Measurements from ENCODE around the gene FOXP1.

Gene FOXP1

DNA sequence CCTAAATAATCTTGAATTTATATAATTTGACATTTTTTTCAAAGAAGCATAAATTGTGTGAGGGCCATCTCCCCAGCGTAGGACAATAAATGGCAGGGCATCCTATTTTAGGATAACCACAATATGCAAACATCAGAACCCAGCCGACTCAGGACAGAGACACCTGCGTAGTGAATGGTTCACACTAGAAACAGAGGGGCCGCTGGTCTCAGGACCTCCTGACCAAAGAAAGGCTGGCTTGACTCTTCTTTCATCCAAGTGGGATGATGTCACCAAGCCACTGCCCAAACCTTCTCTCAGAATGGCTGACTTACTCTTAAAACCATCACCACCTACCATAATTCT lies 162.1 kb downstream of the FOXP1 start:
- DNase-seq: no peak

DNA sequence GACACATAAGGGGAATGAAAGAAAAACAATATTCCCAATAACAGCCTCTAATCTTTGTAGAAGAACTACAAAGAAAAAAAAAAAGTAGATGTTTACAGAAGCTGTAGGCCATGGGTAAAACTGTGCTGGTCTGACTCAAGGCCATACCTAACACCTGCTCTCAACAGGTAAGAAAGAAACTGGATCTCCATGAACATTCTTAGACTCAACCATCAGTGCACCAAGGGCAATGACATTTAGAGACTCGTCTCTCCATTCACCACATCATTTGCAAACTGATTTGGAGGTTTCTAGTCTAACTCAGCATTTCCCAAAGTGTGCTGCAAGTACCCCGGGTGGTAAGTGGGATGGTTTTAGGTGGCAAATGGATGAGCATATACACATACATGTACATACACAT lies 164.2 kb downstream of the FOXP1 start:
- DNase-seq: no peak

DNA sequence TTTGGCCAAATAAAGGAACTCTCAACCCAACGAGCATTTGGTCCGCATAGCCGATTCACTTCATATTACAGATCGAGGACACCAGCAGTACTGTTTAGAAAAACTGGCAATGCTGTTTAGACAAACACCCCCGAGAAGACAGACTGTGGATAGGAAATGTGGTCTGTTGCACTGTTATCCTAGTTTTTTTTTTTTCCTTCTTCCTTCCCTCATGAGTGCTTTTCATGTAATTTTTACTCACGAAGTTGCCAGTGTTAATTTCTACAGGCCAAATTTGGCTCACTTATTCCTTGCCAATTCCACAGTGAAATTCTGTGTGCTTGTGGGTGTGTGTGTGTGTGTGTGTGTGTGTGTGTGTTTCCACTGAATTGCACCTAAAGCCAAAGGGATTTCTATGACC lies 165.7 kb downstream of the FOXP1 start:
- no peak for DNase-seq

DNA sequence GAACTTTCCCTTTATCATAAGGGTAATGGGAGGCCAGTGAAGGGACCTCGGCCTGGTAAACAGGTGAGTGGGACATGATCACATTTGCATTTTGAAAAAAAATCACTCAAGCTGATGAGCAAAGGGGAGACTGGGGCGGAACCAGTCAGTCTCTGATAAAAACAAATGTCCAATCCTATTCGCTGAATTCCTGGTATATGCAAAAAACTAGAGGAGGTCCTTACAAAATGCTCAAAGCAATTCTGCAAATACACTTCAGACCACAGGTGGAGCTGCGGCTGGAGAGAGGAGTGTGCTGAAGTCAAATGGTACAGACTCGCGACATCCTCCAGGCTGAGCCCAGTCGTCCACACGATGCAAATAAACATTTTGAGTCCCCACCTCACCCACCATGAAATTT lies 166.7 kb downstream of the FOXP1 start:
- DNase-seq: no peak

DNA sequence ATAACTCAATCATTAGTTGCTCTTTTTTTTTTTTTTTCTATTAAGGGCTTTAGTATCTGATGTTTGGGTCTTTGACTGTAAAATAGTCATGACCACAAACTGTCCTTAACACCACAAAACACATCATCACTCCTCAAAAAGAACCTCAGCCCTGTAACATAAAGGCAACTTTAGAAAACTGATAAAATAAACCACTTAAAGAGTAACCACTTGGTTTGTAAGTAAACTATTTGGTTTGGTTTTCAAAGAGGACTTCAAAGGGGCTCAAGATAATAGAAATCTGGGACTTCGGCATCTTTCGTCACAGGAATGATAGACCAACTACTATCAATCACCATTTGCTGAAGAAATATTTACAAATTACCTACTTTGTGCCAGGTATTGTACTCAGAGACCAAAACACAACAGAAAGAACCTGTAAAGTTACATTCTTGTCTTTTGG lies 167.8 kb downstream of the FOXP1 start:
- peak; percentile 44 for DNase-seq

DNA sequence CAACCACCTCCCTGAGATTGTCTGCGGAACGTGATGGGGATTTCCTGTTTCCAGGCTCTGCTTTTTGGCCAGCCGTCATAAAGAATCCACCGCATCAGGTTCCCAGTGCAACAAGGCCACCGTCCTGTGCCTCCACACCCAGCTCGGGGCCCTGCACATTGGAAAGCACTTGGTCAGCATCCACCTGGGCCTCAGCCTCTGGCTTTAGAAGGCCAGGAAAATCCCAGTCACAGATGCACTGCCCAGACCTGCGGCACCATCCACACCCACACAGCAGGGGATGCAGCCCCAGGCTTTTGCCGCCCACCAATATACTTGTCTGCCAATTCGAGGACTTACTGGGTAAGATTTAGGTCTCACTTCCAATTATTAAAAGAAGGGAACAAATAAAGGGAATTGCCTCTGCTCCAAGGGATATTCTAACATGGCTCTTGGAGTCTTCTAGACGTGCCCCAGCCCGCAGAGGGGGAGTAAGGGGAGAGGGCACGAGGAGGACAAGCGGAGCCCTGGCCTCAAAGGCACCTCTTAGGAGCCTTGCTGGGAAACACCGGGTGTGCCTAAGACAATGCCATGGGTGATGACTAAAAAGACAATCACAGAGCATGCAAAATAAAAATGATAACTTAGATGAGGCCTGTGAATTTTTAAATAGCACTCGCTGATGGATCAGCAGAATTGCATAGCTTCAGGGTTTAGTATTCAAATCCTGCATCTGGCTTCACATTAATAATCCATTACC lies 169.2 kb downstream of the FOXP1 start:
- no peak for DNase-seq

DNA sequence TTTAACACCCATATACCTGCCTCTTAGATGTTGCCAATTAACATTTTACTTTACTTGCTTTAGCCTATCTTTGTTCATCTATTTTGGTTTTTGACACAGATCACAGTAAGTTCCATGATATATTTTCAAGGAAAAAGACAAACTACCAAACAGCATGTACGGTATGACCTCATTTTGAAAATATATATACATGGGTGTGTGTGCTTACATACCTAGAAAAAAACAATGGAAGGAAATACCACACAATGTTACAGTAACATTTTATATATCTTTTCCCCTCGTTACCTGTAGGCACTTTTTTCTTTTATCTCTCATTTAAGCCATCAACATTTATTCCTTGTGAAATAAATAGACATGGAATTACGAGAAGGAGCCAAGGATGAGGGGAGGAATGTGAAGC lies 170.0 kb downstream of the FOXP1 start:
- no peak for DNase-seq

DNA sequence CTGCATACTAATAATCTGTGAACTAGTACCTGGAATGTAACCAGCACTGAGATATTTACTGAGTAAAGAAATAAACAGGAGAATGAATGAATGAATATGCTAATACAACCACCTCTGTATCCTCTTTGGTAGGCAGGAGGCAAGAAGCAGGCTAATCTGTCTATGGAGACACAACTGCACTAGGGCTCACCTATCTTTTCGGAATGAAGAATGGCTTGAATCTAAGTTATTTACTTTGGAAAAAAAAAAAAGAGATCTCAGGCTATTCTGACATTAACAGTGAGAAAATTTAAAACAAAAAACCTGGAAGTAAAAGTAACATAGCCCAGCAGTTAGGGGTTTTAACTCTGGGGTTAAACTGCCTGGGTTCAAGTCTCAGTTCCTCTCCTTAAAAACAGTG lies 174.2 kb downstream of the FOXP1 start:
- DNase-seq: no peak

DNA sequence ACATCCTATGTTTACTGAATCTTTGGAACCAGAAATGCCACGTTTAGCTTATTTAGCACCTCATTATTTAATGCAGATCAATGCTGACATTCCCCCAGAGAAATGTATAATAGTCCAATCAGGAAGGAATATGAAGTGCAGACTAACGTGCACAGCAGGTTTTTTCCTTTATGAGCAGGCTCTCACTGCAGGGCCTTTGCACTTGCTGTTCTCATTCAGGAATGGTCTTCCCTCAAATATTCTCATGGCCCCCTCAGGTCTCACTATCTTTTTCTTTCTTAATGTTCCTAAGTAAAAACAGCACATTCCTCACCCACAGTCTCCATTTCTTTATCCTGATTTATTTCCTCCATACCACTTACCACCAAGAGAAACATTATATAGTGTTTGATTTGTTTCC lies 174.6 kb downstream of the FOXP1 start:
- no peak for DNase-seq

DNA sequence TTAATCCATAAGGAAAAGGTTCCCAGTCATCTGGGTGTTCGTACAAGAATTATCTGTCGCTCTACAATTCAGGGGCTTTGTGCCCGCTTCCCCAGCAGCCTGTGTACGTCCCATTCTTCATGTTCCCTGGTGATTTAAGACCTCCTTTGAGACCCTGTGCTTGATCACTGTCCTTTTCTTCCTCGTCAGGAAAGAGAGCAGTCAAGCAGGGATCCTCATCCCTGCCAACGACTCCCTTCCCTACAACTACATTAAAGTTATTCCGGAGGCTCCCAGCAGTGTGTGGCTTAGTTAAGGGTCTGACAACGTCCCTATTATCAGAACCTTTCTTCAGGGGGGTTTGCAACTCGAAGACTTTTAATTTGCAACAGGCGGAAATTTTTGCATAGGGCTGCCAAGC lies 175.7 kb downstream of the FOXP1 start:
- no peak for DNase-seq

DNA sequence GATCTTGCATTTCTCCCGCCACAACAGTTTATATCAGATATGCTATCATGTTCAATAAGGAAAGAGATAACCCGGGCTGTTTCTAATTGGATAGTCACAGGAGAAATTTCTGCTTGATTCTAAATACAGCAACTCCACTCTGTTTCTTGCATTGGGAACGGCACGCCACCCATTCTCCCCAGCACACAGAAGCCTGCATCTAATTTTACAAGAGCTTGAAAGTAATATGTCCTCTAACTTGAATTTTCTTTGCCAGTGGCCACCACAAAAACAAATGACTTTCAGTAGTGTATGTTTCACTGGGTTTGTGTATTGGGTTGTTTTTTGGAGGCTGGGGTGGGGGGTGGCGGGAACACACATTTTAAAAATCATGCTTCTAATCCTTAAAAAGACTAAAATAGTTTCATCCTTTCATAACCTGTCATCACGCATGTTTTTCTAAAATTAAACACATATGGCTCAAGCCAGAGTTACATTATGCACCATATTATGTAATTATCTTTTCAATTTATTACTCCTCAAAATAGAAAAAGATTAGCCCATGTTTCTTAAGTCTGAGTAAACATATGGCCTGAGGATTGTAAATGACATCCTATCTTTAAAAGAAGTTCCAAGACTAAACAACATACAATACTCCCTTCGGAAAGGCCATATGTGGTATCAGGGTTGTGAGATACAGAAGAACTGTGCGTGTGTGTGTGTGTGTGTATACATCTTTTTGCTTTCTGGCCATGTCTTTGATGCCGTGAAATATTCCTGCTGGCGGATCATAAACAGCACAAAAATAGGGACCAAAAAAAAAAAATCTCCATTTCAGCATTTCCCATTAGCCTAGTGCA lies 176.3 kb downstream of the FOXP1 start:
- DNase-seq: peak; percentile 49

DNA sequence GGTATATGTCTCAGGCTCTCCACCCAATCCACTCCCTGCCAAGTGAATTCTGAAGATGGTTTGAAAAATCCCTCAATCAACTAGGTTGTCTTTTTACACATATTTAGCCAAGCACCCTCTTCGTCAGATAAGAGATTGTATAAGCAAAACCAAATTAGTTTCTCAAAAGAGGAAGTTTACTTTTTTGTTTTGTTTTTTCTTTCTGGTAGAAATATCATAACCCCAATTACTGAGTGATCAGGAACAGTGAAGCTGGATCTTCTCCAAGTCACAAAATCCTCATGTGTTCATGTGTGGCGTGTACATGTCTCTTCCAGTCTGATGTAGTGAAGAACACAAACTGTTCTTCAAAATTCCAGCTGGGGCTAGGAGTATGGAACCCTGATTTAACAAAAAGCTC lies 180.6 kb downstream of the FOXP1 start:
- DNase-seq: no peak

DNA sequence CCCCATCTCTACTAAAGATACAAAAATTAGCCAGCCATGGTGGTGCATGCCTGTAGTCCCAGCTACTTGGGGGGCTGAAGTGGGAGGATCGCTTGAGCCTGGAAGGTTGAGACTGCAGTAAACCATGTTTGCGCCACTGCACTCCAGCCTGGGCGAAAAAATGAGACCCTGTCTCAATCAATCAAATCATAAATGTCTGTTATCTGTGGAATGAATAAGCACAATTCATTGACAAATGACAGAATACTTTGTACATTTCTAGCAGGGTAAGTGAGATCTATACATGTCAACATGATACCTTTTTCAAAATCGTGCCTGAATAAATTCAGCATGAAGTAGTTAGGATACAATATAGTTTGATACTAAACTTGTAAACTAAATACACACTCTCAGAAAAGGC lies 181.2 kb downstream of the FOXP1 start:
- DNase-seq: no peak

DNA sequence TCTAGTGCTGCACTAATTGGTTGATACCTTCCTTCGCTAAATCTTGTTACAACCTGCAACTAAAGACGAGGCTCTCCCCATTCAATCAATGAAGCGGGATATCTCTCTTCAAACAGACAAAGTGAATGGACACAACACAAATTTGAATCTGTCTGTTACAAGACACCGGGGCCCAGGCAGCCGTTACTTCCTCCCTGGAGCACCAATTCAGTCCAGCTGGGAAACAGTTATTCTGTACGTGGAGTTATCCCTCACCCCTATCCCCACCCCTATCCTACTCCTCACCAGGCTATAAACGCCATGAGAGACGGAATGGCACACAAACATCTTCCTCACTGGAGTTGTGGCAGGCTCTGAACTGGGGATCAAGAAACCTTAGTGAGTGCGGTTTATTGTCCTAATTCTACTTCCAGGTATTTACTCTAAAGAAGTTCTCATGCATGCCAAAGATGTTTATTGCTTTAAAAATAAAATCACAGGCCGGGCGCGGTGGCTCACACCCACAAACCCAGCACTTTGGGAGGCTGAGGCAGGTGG lies 181.8 kb downstream of the FOXP1 start:
- no peak for DNase-seq

DNA sequence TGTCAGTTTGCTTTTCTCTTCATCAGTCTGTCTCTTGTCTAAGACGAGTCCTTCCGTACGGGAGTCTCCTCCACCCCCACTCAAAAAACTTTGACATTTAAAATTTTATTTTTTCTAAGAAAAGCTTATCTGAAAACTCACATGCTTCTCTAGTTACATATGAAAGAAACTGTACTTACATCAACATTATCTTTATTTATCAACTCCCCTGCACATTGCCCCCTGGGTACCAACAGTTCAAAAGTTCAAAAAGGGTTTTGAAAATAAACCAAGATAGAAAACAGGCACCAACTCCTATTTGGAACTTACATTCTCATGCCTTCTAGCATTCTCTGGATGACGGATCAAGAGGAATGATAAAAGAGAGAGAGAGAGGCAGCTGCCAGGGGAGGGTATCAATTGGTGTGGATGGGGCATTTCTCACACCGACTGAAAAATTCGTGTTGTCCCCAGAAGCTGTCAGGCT lies 182.5 kb downstream of the FOXP1 start:
- no peak for DNase-seq

DNA sequence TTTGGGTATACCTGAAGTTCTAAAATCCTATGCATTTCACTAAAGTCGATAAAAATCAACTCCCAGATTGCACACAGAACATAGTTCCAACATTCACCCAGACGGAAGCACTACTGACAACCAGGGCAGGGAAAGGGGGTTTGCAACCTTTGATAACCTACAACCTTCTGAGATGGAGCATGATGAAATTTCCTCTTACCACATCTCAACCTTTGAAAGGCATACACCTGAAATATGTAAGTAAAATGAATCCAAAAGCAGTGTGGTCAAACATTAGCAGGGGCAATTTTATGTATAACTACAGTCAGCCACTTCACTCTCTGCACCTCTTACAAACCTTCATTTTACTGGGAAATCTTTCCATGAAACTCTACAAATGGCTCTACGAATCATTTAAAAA lies 184.1 kb downstream of the FOXP1 start:
- no peak for DNase-seq

DNA sequence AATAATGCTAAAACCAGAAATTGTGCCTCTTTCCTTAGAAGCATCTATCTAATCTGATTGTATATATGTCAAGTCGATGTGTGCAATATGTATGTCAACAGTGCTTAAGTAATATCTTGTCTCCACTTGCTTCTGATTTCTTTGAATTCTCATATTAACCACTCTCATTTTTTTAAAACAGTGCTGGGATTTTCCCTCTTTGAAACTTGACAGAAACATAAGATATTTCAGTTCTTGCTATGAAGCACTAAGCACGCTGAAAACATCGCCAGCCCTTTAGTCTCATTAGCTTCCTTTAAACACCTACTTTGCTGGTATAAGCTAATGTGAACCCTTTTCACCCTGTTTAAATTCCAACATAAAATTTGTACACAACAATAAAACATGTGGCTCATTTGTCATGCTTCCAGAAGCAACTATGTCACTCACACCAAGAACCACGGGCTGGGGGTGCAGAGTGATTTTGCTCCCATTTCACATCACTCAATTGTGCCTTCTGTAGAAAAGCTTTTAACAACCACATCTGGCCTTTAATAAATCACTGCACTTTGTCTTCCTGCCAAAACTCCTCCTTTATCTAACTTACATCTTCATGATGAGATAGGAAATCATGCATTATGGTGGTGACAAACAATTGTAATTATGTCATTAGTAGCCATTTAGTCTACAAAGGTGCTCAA lies 185.2 kb downstream of the FOXP1 start:
- peak; percentile 40 for DNase-seq

DNA sequence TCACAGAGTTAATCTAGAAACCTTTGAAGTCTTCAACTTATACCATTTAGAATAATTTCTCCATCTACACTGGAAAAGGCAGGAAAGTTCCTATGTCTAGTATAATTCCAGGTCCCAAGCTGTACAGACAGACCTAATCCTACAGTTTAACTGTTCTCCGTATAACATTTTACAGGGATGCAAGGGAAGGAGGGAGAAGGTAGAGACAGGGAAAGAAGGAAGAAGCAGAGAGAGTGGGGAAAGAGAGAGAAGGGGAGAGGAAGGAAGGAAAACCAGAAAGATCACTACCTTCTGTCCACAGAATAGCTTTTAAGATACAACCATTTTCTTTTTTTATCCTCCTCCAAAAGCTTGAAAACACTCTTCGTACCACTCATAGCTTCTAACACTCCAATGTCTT lies 185.8 kb downstream of the FOXP1 start:
- DNase-seq: no peak

DNA sequence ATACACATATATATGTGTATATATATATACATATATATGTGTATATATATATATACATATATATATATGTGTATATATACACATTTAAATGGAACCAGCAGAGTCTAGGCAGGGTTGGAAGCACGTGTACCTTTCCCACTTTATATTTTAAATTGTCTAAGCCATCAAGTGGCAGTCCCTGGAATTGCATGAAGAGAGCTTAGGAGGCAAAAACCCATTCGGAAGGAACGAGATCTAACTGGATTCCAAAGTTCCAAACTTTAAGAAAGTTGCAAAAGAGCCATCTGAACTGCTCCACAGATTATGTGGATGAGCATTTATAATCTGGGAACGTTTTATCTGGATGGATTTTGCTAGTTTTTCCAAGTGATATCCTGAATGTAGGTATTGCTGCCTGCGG lies 186.5 kb downstream of the FOXP1 start:
- DNase-seq: peak; percentile 41

DNA sequence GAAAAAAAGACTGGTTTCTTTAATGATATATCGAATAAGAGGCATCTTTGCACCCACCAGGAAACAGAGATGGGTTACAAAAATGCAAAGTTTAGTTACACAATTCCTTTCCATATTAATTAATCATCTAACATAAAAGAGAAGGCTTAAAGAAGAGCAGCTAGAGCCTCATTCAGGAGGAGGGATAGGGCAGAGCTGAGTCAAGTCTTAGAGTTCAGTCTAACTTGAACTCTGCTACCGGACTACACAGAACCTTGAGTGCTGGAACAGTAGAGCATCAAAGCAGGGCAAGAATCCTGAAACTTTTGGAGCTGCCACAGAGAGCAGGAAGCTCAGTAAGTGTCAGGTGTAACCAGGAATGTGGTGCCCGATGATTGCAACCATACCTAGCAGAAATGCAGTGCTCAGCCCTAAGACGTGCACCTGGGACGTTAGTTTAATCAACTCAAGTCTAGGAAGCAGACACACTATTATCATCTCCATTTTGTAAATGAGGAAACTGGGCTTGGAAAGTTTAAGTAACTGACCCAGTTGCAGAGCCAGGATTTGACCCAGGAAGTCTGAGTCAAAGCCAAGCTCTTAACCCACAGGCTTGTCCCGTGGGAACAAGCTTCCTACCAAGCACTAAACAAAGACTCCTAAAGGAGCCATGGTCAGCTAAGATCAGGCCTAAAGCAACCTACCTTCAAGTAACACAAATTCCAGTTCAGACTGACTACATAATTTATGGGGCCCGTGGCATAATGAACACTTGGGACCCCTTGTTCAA lies 187.4 kb downstream of the FOXP1 start:
- DNase-seq: peak; percentile 64

DNA sequence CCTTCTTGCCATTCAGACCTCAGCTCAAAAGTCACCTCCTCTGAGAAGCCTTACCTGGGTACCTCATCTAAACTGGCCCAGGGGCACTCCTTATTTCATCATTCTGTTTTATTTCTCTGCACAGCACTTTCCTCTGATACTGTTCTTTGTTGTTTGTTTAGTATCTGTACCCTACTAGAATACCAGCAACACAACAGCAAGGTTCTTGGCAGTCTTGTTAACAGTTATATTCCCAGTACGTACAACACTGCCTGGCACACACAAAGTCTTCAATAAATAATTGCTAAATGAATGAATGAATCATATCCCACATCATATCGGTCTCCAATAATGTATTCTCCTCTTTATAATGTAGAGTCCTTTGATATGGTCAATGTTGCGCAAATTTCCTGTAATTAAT lies 188.1 kb downstream of the FOXP1 start:
- no peak for DNase-seq

DNA sequence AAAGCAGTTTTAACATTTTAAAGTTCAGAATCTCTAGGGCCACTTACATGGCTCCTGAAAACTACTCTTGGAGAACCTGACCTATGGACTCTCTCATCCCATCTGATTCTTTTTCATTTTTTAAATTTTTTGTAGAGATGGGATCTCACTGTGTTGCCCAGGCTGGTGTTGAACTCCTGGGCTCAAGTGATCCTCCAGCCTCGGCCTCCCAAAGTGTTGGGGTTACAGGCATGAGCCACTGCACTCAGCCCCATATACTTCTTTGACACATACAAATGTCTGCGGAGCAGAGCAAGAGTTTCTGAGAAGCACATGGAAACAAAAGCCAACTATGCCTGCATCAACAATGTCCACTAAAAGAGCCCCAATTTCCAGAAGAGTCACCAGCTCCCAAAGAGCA lies 189.8 kb downstream of the FOXP1 start:
- no peak for DNase-seq

DNA sequence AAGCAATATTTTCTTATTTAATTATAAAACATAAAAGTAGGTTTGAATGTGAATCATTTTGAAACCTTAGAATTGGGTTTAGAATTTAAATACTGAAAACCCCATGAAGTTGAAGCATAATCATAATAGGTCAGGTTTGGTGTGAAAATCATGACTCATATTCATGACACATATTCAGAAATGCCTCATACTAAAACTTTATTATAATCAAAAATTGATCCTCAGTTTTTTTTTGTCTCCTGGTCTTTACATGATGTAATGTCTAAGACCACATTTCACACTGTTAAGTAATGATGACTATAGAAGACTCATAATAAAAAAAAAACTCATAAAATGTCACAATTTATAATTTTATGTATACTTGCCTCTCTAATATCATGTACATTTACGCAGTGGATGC lies 190.4 kb downstream of the FOXP1 start:
- peak; percentile 50 for DNase-seq
